Measurements from ENCODE around the gene OSCAR. TPM values are rescaled to one million over a fixed set of nuclear protein-coding genes. Genes with fewer than 3 reads are reported as not detected.

Gene OSCAR
- total and polyA plus RNA-seq, 2 of the 13 experiments (the other 11 are each of a cell fraction or from before 2014, with no cell fraction given), result 1.9 TPM; not detected in 1

DNA sequence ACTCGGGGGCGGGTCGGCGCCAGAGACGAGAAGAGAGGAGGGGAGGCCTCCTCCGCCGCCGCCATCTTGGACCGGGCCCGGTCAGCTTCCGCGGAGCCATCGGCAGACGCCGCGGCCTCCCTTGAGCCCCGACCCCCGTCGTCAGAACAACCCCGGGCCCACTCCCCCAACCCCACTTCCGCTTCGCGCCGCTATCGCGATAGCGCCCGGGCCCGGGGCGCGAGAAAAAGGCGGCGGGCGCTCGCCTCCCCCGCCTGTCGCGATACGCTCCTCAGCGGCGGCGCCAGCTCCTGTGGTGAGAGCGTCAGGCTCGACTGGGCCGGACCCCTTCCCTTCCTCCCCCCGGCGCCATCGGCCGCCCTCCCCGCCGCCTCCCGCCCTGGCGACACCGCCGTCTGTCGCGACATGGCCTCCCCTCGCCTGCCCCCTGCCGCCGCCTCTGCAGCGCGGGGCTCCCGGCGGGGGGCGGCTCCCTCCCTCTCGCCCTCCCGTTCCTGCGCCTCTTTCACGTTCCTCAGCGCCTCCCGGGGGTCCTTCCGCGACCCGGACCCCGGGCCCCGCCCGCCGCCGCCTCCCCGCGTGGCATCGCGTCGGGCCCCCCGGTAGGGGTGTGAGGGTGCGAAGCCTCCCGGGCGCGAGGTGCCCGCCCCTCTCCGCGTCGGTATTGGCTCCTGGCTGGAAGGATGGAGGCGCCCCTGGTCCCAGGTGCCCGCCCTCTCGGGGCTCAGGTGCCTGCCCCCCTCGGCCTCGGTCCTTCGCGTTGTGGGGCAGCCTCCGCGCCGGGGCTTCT lies 37.3 kb upstream of the OSCAR start, which contains the start of gene CNOT3 (continued):
- TF ChIP-seq, protein P1, sequence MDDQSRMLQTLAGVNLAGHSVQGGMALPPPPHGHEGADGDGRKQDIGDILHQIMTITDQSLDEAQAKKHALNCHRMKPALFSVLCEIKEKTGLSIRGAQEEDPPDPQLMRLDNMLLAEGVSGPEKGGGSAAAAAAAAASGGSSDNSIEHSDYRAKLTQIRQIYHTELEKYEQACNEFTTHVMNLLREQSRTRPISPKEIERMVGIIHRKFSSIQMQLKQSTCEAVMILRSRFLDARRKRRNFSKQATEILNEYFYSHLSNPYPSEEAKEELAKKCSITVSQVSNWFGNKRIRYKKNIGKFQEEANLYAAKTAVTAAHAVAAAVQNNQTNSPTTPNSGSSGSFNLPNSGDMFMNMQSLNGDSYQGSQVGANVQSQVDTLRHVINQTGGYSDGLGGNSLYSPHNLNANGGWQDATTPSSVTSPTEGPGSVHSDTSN (CRISPR knock-in tag; IDR thresholded peaks at IDR 0.05; ENCODE audit: borderline replicate concordance), result no peak
- TF ChIP-seq ZNF235 (CRISPR knock-in tag; IDR thresholded peaks at IDR 0.05; ENCODE audit: borderline replicate concordance) (no peak), TAF1 (CRISPR knock-in tag; IDR thresholded peaks at IDR 0.05) (peak; percentile 77), ZBTB21 (CRISPR knock-in tag; IDR thresholded peaks at IDR 0.05) (no peak), RBFOX2 (IDR thresholded peaks at IDR 0.05; ENCODE audit: low read depth, low read length) (peak; percentile 89), ZNF577 (CRISPR knock-in tag; IDR thresholded peaks at IDR 0.05; ENCODE audit: borderline replicate concordance, low read depth) (no peak), POLR2G (IDR thresholded peaks at IDR 0.05; ENCODE audit: low read depth, low read length) (peak; percentile 82), NR3C1 (CRISPR knock-in tag; IDR thresholded peaks at IDR 0.05) (no peak), NRL (CRISPR knock-in tag; IDR thresholded peaks at IDR 0.05; ENCODE audit: borderline replicate concordance) (0 out of 2 replicates have a peak, but pooled peaks have one; percentile 59), NAIF1 (CRISPR knock-in tag; IDR thresholded peaks at IDR 0.05; ENCODE audit: borderline replicate concordance) (0 out of 2 replicates have a peak, but pooled peaks have one; percentile 29), ZSCAN20 (CRISPR knock-in tag; IDR thresholded peaks at IDR 0.05; ENCODE audit: borderline replicate concordance) (0 out of 2 replicates have a peak, but pooled peaks have one; percentile 27), ZSCAN31 (CRISPR knock-in tag; IDR thresholded peaks at IDR 0.05; ENCODE audit: low read depth) (peak; percentile 51; the same call in 1 of the 2 replicates), ZNF772 (CRISPR knock-in tag; IDR thresholded peaks at IDR 0.05) (0 out of 2 replicates have a peak, but pooled peaks have one; percentile 34), ARNT2 (CRISPR knock-in tag; IDR thresholded peaks at IDR 0.05; ENCODE audit: low read depth) (no peak)
- TF ChIP-seq, protein P2, sequence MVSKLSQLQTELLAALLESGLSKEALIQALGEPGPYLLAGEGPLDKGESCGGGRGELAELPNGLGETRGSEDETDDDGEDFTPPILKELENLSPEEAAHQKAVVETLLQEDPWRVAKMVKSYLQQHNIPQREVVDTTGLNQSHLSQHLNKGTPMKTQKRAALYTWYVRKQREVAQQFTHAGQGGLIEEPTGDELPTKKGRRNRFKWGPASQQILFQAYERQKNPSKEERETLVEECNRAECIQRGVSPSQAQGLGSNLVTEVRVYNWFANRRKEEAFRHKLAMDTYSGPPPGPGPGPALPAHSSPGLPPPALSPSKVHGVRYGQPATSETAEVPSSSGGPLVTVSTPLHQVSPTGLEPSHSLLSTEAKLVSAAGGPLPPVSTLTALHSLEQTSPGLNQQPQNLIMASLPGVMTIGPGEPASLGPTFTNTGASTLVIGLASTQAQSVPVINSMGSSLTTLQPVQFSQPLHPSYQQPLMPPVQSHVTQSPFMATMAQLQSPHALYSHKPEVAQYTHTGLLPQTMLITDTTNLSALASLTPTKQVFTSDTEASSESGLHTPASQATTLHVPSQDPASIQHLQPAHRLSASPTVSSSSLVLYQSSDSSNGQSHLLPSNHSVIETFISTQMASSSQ (IDR thresholded peaks at IDR 0.05; ENCODE audit: low read depth), result no peak
- TF ChIP-seq, protein P2 (CRISPR knock-in tag; IDR thresholded peaks at IDR 0.05; ENCODE audit: borderline replicate concordance), result 0 out of 2 replicates have a peak, but pooled peaks have one; percentile 20
- TF ChIP-seq, protein P3, sequence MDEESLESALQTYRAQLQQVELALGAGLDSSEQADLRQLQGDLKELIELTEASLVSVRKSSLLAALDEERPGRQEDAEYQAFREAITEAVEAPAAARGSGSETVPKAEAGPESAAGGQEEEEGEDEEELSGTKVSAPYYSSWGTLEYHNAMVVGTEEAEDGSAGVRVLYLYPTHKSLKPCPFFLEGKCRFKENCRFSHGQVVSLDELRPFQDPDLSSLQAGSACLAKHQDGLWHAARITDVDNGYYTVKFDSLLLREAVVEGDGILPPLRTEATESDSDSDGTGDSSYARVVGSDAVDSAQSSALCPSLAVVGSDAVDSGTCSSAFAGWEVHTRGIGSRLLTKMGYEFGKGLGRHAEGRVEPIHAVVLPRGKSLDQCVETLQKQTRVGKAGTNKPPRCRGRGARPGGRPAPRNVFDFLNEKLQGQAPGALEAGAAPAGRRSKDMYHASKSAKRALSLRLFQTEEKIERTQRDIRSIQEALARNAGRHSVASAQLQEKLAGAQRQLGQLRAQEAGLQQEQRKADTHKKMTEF (CRISPR knock-in tag; IDR thresholded peaks at IDR 0.05), result no peak
- TF ChIP-seq, protein P4, sequence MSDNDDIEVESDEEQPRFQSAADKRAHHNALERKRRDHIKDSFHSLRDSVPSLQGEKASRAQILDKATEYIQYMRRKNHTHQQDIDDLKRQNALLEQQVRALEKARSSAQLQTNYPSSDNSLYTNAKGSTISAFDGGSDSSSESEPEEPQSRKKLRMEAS (IDR thresholded peaks at IDR 0.05), result no peak; the same call in 1 of the 2 replicates
- TF ChIP-seq, protein P5, sequence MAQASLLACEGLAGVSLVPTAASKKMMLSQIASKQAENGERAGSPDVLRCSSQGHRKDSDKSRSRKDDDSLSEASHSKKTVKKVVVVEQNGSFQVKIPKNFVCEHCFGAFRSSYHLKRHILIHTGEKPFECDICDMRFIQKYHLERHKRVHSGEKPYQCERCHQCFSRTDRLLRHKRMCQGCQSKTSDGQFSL (CRISPR knock-in tag; IDR thresholded peaks at IDR 0.05), result 0 out of 2 replicates have a peak, but pooled peaks have one; percentile 25
- TF ChIP-seq, protein P6, sequence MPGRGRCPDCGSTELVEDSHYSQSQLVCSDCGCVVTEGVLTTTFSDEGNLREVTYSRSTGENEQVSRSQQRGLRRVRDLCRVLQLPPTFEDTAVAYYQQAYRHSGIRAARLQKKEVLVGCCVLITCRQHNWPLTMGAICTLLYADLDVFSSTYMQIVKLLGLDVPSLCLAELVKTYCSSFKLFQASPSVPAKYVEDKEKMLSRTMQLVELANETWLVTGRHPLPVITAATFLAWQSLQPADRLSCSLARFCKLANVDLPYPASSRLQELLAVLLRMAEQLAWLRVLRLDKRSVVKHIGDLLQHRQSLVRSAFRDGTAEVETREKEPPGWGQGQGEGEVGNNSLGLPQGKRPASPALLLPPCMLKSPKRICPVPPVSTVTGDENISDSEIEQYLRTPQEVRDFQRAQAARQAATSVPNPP (CRISPR knock-in tag; IDR thresholded peaks at IDR 0.05), result peak; percentile 69; the same call in 1 of the 2 replicates
